Myocyte (in vitro differentiated cells): ENCODE results near the gene MAP2K7. TPM values are rescaled to one million over a fixed set of nuclear protein-coding genes. Genes with fewer than 3 reads are reported as not detected.
A peak's percentile ranks its signal among the peaks of the same experiment; 100 is the strongest.
"Not testable (repeated sequence)": the region's sequence is repeated elsewhere in the genome, so short reads cannot be mapped to it uniquely, and the experiment has no call there.

Source experiments
- DNase-seq: peaks from one replicate; pipeline ENCODE4 v3.0.0-alpha.2; 2012; ENCODE audit warnings: low read depth
- total RNA-seq: library from RNA; depleted of rRNA; stranded (reverse); fragments of >200 nt; gene quantifications from 2 replicates; pipeline ENCODE4 v1.2.3, GENCODE V29; 2014

Gene MAP2K7
- total RNA-seq, 1 donor from 2014 or later: 13.1 TPM

DNA sequence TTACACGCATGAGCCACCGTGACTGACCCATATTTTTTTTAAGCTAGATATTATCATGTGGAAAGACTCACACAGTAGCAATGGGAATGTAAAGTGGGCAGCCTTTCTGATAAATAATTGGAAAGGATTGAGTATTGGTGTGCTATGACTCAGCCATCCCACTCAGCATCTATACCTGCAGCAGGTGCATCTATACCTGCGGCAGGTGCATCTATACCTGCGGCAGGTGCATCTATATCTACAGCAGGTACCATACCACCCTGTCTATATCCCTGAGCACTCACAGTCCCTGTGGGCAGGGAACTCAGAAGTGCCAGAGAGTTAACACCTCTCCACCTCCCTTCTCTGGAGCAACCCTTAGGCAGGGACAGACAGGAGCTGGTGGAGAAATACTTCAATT lies 20.6 kb upstream of the MAP2K7 start:
- no peak for DNase-seq

- no peak for DNase-seq
Observed at GRCh38 chr19:7883796-7884570, 19.7 kb upstream of the MAP2K7 start.

DNA sequence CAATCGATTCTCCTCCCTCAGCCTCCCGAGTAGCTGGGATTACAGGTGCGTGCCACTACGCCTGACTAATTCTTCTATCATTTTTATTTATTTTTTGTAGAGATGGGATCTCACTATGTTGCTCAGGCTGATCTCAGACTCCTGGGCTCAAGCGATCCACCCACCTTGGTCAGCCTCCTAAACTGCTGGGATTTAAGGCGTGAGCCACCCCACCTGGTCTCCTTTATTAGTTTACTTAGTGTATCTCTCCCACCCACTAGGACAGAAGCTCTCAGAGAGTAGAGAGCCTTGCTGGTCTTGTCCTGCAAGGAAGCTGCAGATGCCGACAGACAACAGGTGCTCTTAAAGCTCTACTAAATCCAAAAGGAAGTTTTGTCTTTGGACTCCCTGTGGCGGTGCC lies 17.9 kb upstream of the MAP2K7 start:
- no peak for DNase-seq

- no peak for DNase-seq
Observed at GRCh38 chr19:7887408-7888144, 16.1 kb upstream of the MAP2K7 start.

- DNase-seq: peak; percentile 46
Observed at GRCh38 chr19:7888145-7888825, 15.4 kb upstream of the MAP2K7 start, which contains the start of gene LRRC8E. TSS of gene LRRC8E (plus strand) at chr19:7888510. CDS start at chr19:7895604, 7,094 bp downstream.

DNA sequence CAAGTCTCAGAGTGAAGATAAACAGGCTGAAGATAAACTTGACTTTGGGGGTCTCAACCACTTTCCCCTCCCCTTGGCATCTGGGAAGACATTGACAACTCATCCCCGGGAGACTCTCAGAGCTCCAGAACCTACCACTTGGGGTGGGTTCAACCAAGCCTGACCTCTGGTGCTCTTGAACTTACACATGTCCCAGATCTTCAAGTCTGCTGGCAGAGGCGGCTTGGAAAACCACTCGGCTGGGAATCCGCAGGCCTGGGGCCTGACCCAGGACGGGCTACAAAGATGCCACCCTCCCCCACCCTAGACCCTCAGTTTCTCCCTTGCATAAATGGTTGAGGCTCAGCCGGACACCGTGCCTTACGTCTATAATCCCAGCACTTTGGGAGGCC lies 14.9 kb upstream of the MAP2K7 start:
- DNase-seq: no peak

DNA sequence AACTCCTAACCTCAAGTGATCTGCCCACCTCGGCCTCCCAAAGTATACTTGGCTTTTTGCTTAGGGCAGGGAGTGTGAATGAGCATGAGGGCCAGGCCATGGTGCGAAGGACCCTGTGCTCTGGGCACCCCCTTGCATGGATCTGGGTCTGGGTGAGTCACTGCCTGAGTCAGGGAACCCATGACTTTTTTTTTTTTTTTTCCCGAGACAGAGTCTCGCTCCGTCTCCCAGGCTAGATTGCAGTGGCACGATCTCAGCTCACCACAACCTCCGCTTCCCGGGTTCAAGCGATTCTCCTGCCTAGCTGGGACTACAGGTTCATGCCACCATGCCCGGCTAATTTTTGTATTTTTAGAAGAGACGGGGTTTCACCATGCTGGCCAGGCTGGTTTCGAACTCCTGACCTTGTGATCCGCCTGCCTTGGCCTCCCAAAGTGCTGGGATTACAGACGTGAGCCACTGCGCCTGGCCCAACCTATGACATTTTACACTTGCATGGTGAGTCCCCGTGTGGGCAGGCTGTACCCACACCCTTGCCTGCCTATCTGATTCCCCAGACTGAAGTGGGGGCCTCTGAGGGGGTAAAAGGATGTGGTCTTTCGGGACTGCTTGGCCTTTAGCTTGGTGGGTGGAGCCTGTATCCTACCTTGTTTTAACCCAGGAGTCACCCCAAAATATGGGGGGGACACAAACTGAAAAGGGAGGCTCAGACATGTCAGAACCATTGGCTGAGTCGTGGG lies 10.1 kb upstream of the MAP2K7 start:
- not testable (repeated sequence) for DNase-seq

DNA sequence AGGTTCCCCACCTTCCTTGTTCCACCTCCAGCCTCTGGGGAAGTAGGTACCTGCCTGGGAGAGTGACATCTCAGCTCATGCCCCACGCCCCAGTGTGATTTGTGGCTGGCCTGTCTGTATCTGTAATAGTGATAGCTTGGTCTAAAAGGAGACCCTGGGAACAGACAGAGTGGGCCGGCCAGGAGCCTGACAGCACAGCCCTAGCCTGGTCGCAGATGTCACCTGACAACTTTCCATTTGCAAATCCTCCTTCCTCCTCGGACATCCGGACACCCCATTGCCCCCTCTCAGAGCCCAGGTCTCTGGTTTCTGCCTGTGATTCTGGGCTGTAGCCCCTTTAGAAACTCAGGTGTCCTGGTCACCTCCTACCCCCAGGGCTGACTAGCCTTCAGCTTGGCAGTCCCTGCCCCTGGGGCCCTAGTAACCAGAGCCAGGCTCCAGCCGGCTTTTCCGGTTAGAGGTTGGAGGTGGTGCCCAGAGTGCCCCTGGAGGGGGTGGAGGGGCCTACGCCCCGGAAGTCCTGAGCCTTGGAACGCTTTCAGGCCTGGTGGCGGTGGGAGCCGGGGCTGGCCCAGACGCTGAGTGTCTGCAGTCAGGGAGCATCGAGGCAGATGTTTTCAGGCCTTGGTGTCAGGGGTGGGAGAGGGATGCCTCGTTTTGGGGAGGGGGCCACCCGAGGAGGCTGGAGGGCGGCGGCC lies 8.9 kb upstream of the MAP2K7 start:
- DNase-seq: no peak

GRCh38 chr19:7895565-7895964 lies 8.1 kb upstream of the MAP2K7 start:
- no peak for DNase-seq

GRCh38 chr19:7897292-7897691 lies 6.4 kb upstream of the MAP2K7 start:
- no peak for DNase-seq

GRCh38 chr19:7898967-7899366 lies 4.7 kb upstream of the MAP2K7 start:
- no peak for DNase-seq

DNA sequence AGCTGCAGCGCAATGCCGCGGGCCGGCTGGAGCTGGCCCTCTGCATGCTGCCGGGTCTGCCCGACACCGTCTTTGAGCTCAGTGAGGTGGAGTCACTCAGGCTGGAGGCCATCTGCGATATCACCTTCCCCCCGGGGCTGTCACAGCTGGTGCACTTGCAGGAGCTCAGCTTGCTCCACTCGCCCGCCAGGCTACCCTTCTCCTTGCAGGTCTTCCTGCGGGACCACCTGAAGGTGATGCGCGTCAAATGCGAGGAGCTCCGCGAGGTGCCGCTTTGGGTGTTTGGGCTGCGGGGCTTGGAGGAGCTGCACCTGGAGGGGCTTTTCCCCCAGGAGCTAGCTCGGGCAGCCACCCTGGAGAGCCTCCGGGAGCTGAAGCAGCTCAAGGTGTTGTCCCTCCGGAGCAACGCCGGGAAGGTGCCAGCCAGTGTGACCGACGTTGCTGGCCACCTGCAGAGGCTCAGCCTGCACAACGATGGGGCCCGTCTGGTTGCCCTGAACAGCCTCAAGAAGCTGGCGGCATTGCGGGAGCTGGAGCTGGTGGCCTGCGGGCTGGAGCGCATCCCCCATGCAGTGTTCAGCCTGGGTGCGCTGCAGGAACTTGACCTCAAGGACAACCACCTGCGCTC lies 3.8 kb upstream of the MAP2K7 start:
- no peak for DNase-seq

DNA sequence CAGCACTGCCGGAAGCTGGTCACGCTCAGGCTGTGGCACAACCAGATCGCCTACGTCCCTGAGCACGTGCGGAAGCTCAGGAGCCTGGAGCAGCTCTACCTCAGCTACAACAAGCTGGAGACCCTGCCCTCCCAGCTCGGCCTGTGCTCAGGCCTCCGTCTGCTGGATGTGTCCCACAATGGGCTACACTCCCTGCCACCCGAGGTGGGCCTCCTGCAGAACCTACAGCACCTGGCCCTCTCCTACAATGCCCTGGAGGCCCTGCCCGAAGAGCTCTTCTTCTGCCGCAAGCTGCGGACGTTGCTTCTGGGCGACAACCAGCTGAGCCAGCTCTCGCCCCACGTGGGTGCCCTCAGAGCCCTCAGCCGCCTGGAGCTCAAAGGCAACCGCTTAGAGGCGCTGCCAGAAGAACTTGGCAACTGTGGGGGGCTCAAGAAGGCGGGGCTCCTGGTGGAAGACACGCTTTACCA lies 3.2 kb upstream of the MAP2K7 start:
- no peak for DNase-seq

- peak; percentile 16 for DNase-seq
Observed at GRCh38 chr19:7900931-7901330, 2.7 kb upstream of the MAP2K7 start.

DNA sequence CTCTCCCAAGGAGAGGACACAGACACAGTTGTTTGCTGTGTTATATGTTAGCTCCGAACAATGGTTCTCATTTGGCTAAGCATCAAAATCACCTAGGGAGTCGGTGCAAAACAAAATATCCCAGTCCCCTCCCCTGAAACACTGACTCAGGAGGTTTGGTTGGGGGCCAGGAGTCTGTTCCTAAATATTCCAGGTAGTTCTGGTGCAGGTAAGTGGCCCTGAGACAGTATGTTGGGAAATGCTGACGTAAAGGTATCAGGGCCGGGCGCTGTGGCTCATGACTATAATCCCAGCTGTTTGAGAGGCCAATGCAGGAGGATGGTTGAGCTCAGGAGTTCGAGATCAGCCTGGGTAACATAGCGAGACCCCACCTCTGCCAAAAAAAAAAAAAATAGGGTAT lies 2.3 kb upstream of the MAP2K7 start:
- DNase-seq: no peak

- peak; percentile 12 for DNase-seq
Observed at GRCh38 chr19:7902796-7903243, 857 bp upstream of the MAP2K7 start.

GRCh38 chr19:7904074-7905020 lies 670 bp downstream of the MAP2K7 start:
- no peak for DNase-seq

- DNase-seq: no peak
Observed at GRCh38 chr19:7905268-7905667, 1.6 kb downstream of the MAP2K7 start.

DNA sequence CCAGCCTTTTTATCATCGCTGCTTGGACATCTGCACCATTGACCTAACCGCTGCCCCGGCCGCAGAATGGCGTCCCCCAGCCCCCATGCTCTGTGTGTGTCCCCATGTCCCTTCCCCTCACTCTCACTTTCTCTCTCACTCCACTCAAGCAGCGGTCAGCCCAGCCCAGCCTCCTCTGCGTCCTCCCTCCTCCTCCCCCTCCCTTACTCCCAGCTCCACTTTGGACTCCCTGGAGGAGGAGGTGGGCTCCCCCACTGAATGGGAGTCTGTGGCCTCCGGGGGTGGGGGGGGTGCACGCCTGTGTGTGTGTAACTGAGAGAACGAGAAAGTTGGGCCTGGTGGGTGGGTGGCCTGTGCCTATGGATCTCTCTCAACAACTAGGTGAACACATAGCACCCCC lies 2.2 kb downstream of the MAP2K7 start:
- DNase-seq: no peak
